Osteocyte (in vitro differentiated cells): ENCODE measurements around the gene ALG6. TPM values are rescaled to one million over a fixed set of nuclear protein-coding genes. Genes with fewer than 3 reads are reported as not detected.

Source experiments
- DNase-seq: peaks from one replicate; pipeline ENCODE4 v3.0.0; 2021; ENCODE audit warnings: mixed read lengths; ENCODE audit not compliant: unreplicated experiment; ENCODE audit errors: extremely low spot score
- H3K27ac Mint-ChIP-seq: one replicate; pipeline ENCODE4 v1.8.0; 2021; ENCODE audit warnings: mild to moderate bottlenecking, mixed read lengths; ENCODE audit not compliant: unreplicated experiment
- H3K27me3 Mint-ChIP-seq: one replicate; pipeline ENCODE4 v1.8.0; 2021; ENCODE audit warnings: mixed read lengths; ENCODE audit not compliant: unreplicated experiment
- H3K36me3 Mint-ChIP-seq: one replicate; pipeline ENCODE4 v1.8.0; 2021; ENCODE audit warnings: mixed read lengths; ENCODE audit not compliant: unreplicated experiment
- H3K4me1 Mint-ChIP-seq: one replicate; pipeline ENCODE4 v1.8.0; 2021; ENCODE audit warnings: mixed read lengths; ENCODE audit not compliant: unreplicated experiment
- H3K4me3 Mint-ChIP-seq: one replicate; pipeline ENCODE4 v1.8.0; 2021; ENCODE audit warnings: mild to moderate bottlenecking, moderate library complexity, mixed read lengths; ENCODE audit not compliant: unreplicated experiment
- H3K9me3 Mint-ChIP-seq: one replicate; pipeline ENCODE4 v1.8.0; 2021; ENCODE audit warnings: mixed read lengths; ENCODE audit not compliant: unreplicated experiment
- total RNA-seq: library from RNA; stranded (reverse); gene quantifications from 2 replicates; pipeline ENCODE4 v1.2.1, GENCODE V29; 2021
- TF ChIP-seq, protein P1 (sequence below): fragments of 200-600 bp; sonication (generic); IDR thresholded peaks from 2 replicates; pipeline ENCODE4 v1.5.0; 2021; ENCODE audit warnings: antibody characterized with exemption, mild to moderate bottlenecking, moderate library complexity

Gene ALG6
- total RNA-seq, 1 donor from 2014 or later, result 13.6 TPM

DNA sequence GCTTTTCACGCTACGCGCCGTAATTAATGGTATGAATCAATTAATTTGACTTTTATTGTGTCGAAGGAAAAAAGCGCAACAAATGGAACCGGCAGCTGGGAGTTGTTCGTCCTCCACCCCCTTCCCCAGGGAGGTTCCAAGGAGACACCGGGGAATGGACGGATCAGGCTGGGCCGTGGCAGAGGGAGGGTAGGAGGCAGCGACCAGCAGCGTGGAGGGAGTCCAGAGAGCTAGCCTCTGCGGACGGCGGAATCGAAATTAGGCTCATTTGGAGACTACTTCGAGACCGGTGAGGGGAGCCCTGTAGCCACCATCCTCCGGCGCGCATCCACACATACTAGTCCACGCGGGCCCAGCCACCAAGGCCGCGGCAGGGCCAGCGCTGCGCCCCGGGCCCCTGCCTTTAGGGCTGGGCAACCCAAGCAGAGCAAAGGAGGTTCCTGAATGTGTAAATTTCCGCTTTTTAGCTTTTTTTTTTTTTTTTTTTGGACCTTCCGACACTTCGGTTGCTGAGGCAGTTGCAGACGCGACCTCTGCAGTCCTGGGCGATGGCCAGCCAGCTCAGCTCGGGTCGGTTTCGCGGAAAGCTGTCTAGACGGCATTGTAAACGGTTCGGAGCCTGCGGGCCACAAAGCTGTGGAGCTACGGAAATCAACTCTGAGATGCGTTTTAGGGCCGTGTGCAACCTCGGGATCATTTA lies 47.3 kb upstream of the ALG6 start:
- Mint-ChIP-seq H3K36me3 (peaks cover 10% of the 10 kb centered on the region), H3K9me3 (peaks cover 6% of the 10 kb centered on the region), H3K4me1 (peaks cover 19% of the 10 kb centered on the region), H3K4me3 (no peak overlapping the region), H3K27ac (no peak overlapping the region), H3K27me3 (peaks cover 70% of the 10 kb centered on the region)
- TF ChIP-seq, protein P1, sequence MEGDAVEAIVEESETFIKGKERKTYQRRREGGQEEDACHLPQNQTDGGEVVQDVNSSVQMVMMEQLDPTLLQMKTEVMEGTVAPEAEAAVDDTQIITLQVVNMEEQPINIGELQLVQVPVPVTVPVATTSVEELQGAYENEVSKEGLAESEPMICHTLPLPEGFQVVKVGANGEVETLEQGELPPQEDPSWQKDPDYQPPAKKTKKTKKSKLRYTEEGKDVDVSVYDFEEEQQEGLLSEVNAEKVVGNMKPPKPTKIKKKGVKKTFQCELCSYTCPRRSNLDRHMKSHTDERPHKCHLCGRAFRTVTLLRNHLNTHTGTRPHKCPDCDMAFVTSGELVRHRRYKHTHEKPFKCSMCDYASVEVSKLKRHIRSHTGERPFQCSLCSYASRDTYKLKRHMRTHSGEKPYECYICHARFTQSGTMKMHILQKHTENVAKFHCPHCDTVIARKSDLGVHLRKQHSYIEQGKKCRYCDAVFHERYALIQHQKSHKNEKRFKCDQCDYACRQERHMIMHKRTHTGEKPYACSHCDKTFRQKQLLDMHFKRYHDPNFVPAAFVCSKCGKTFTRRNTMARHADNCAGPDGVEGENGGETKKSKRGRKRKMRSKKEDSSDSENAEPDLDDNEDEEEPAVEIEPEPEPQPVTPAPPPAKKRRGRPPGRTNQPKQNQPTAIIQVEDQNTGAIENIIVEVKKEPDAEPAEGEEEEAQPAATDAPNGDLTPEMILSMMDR, result no peak
- no peak for DNase-seq

DNA sequence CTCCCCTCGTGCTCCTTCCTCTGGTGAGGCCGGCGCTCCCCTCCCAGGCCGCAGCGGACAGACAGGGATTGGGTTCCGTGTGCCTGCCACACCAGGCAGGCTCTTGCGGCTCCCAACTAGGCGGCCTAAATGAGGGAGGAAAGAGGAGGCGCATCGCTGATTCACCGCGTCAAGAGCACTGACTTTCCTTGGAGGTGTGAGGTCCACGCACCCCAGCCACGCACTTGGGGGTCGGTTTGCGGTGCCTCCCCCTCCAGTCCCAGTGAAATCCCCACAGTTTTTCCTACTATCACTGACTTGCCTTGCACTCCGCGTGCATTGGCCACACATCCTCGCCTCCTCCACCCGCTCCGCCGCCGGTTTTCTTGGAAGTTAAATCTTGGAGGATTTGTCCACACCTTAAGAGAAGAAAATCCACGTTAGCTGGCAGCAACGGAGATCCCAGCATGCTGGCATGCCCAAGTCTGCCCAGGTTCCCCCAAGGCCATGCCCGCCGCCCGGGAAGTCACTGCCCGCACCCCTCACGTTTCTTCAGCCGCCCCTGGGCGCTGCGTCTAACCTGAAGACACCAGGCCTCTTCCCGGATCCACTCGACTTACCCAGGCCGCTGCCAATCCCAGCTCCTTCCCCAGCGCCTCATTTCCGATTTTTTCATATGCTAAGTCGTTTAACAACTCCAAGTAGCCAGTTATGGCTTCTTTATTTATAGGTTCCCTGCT lies 46.2 kb upstream of the ALG6 start:
- Mint-ChIP-seq H3K36me3 (peaks cover 10% of the 10 kb centered on the region), H3K4me1 (peaks cover 21% of the 10 kb centered on the region), H3K9me3 (peaks cover 6% of the 10 kb centered on the region), H3K27me3 (peaks cover 72% of the 10 kb centered on the region), H3K4me3 (peak overlapping the region; percentile 72), H3K27ac (no peak overlapping the region)
- no peak for DNase-seq
- TF ChIP-seq, protein P1, result no peak

DNA sequence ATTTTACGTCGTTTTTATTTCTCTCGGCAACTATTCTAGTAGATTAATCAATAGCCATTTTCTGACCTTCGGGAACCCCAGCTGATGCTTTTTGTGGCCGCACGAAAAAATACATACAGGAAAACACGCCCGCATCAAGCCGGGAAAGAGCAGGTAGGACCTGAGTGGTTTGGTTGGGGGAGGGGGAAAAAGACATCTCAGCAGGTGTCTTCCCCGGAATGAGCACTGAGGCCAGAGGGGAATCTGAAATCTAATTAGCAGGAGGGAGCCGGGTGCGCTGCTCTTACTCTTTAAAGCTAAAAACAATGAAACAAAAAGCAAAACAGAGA lies 45.7 kb upstream of the ALG6 start:
- H3K4me3 Mint-ChIP-seq, result peak overlapping the region; percentile 72
- no peak overlapping the region for H3K27ac Mint-ChIP-seq
- H3K9me3 Mint-ChIP-seq, result peaks cover 6% of the 10 kb centered on the region
- TF ChIP-seq, protein P1, result no peak
- no peak for DNase-seq
- H3K36me3 Mint-ChIP-seq, result peaks cover 10% of the 10 kb centered on the region
- H3K4me1 Mint-ChIP-seq, result peaks cover 26% of the 10 kb centered on the region
- peaks cover 73% of the 10 kb centered on the region for H3K27me3 Mint-ChIP-seq

DNA sequence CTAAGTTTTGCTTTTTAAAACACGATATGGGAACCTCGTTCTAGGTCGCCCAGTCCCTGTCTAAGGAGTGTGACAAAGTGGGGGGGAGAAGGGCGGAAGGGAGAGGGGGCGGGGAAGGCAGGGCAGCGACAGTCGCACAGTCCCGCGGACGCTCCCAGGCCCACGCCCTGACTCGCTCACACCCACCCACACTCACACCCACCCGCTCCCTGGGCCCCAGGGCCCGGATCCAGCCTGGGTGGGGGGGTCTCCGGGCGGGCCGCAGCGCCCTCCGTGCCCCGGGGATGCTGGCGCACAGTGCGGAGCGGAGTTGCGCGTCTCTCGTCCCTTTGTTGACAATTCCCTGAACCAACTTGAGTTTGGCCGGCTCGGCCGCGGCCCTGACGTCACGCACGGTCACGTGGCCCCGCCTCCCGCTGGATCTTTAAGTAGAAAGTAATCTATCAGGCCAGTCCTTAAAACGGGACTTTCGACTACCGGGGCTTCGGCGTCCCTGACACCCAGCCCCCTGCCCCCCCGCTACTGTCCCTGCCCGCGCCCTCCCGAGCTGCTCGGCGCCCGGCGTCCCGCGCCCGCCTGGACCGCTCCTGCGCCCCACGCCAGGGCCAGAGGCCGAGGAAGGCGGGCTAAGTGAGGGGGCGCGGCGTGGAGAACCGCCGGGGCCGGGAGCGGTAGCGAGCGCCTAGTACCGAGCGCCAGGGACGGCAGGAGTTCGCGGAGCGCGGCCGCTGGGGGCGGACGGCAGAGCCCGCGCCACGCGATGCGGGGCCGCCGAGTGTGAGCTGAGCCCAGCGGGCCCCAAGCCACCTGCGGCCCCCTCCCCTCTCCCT lies 45.1 kb upstream of the ALG6 start, which contains the start of gene FOXD3:
Gene FOXD3 (plus strand): TSS at position 454 of the 830 bp plus-strand sequence. CDS start 492 bp downstream, outside the sequence.
- TF ChIP-seq, protein P1, result no peak
- Mint-ChIP-seq H3K4me1 (peaks cover 27% of the 10 kb centered on the region), H3K27me3 (peaks cover 79% of the 10 kb centered on the region), H3K4me3 (peak within 1 kb of the TSS; percentile 73), H3K27ac (no peak within 1 kb of the TSS), H3K9me3 (peaks cover 6% of the 10 kb centered on the region), H3K36me3 (peaks cover 10% of the 10 kb centered on the region)
- no peak for DNase-seq
